OCI-LY7 (cell line): ENCODE results near the gene MYT1. TPM values are rescaled to one million over a fixed set of nuclear protein-coding genes. Genes with fewer than 3 reads are reported as not detected.

ENCODE experiments used
- BruUV-seq: library from RNA; stranded (reverse); fragments of 400-500 nt; replicated peaks from 2 replicates; lab custom pipeline; 2021; lab: Mats Ljungman, UMichigan
- CTCF ChIA-PET: fragments of 300-600 bp; sonication (Branson Sonifier 250); formaldehyde crosslinking; loops from one replicate; lab custom pipeline; 2022; ENCODE audit warnings: antibody characterized with exemption; ENCODE audit not compliant: unreplicated experiment; lab: Charles Lee
- POLR2A ChIA-PET: fragments of 300-600 bp; sonication (Branson Sonifier 250); formaldehyde crosslinking; loops from one replicate; lab custom pipeline; 2022; ENCODE audit warnings: antibody characterized with exemption; lab: Charles Lee
- DNase-seq: peaks from one replicate; pipeline ENCODE4 v3.0.0-alpha.2; 2015; ENCODE audit warnings: low spot score
- H2AFZ ChIP-seq: fragments of 200-600 bp; sonication (generic), shearing (Covaris generic); 2 replicates; pipeline ENCODE4 v1.6.1; 2014; ENCODE audit warnings: mild to moderate bottlenecking, antibody characterized with exemption, low read length, moderate library complexity
- H3K27ac ChIP-seq: fragments of 200-600 bp; sonication (generic); 2 replicates; pipeline ENCODE4 v1.5.1; 2014; ENCODE audit warnings: mixed run types, low read depth, mild to moderate bottlenecking, moderate library complexity, low read length, inconsistent platforms; ENCODE audit not compliant: poor library complexity, severe bottlenecking
- H3K36me3 ChIP-seq: fragments of 200-600 bp; sonication (generic); 2 replicates; pipeline ENCODE4 v1.6.1; 2014; ENCODE audit warnings: mild to moderate bottlenecking, antibody characterized with exemption, low read length, moderate library complexity, mixed read lengths; ENCODE audit not compliant: insufficient read depth
- H3K4me1 ChIP-seq: fragments of 200-600 bp; sonication (generic); 2 replicates; pipeline ENCODE4 v1.5.1; 2014; ENCODE audit warnings: mild to moderate bottlenecking, low read length; ENCODE audit not compliant: insufficient read depth, poor library complexity, severe bottlenecking
- H3K4me2 ChIP-seq: fragments of 200-600 bp; sonication (generic); 2 replicates; pipeline ENCODE4 v1.6.1; 2014; ENCODE audit warnings: mild to moderate bottlenecking, low read length
- H3K4me3 ChIP-seq: fragments of 200-600 bp; sonication (generic); 2 replicates; pipeline ENCODE4 v1.5.1; 2014; ENCODE audit warnings: mild to moderate bottlenecking, low read depth, low read length; ENCODE audit not compliant: poor library complexity, severe bottlenecking
- H3K79me2 ChIP-seq: fragments of 200-600 bp; sonication (generic); 2 replicates; pipeline ENCODE4 v1.6.1; 2016; ENCODE audit warnings: low read depth, mild to moderate bottlenecking, low read length, moderate library complexity, mixed read lengths; ENCODE audit not compliant: insufficient read depth
- H3K9me2 ChIP-seq: fragments of 200-600 bp; sonication (generic); 2 replicates; pipeline ENCODE4 v1.6.1; 2016; ENCODE audit warnings: mild to moderate bottlenecking, low read length, mixed read lengths; ENCODE audit not compliant: insufficient read depth
- H3K9me3 ChIP-seq: fragments of 200-600 bp; sonication (generic); 2 replicates; pipeline ENCODE4 v1.6.1; 2014; ENCODE audit warnings: mild to moderate bottlenecking, mixed run types, low read length, mixed read lengths
- H4K20me1 ChIP-seq: fragments of 200-600 bp; sonication (generic); 2 replicates; pipeline ENCODE4 v1.6.1; 2014; ENCODE audit warnings: mild to moderate bottlenecking, antibody characterized with exemption, low read length, moderate library complexity, mixed read lengths; ENCODE audit not compliant: insufficient read depth
- CTCF ChIP-seq: fragments of 200-600 bp; sonication (generic); conservative IDR thresholded peaks from 2 replicates; pipeline ENCODE4 v1.5.1; 2014; ENCODE audit warnings: mild to moderate bottlenecking, antibody characterized with exemption, low read length, moderate library complexity, mixed read lengths
- EZH2phosphoT487 ChIP-seq: fragments of 200-600 bp; sonication (generic); IDR thresholded peaks from 2 replicates; pipeline ENCODE4 v1.6.1; 2018; ENCODE audit warnings: low read depth, borderline replicate concordance, mild to moderate bottlenecking, mixed run types, antibody characterized with exemption, low read length, moderate library complexity, mixed read lengths
- intact Hi-C: fragments of 100-400 bp; cut with micrococcal nuclease; formaldehyde crosslinking; loops from one replicate; pipeline ENCODE4 v1.10.0; 2022; ENCODE audit not compliant: unreplicated experiment
- total RNA-seq, 2 experiments: library from RNA; depleted of rRNA in 1 of 2; stranded (reverse); fragments of >200 nt in 1 of 2; shearing (Covaris generic) in 1 of 2; gene quantifications; 2 replicates each; pipeline ENCODE4 v1.2.3, GENCODE V29; 2014 to 2022

Gene MYT1
- total RNA-seq, 2 experiments from 2014 or later: 0.32 to 0.95 TPM

GRCh38 chr20:64260239-64260638, 96.0 kb downstream of the MYT1 start:
- H3K9me3 ChIP-seq: no peaks in the 10 kb centered on the region
- H3K4me2 ChIP-seq: no peak overlapping the region
- H3K4me3 ChIP-seq: no peak overlapping the region
- peaks cover 15% of the 10 kb centered on the region; the same call in 1 of the 2 replicates for H3K79me2 ChIP-seq
- H3K9me2 ChIP-seq: no peaks in the 10 kb centered on the region
- peaks cover 12% of the 10 kb centered on the region for H3K4me1 ChIP-seq
- no peak for DNase-seq
- POLR2A ChIA-PET: no interaction called here
- H2AFZ ChIP-seq: no peak overlapping the region
- no peak for TF ChIP-seq CTCF
- no peak for TF ChIP-seq EZH2phosphoT487
- H4K20me1 ChIP-seq: no peaks in the 10 kb centered on the region
- intact Hi-C loops: no loop called here
- no TSS peak for BruUV-seq
- H3K36me3 ChIP-seq: peaks cover 25% of the 10 kb centered on the region; the same call in 1 of the 2 replicates
- CTCF ChIA-PET: no interaction called here
- no peak overlapping the region for H3K27ac ChIP-seq

DNA sequence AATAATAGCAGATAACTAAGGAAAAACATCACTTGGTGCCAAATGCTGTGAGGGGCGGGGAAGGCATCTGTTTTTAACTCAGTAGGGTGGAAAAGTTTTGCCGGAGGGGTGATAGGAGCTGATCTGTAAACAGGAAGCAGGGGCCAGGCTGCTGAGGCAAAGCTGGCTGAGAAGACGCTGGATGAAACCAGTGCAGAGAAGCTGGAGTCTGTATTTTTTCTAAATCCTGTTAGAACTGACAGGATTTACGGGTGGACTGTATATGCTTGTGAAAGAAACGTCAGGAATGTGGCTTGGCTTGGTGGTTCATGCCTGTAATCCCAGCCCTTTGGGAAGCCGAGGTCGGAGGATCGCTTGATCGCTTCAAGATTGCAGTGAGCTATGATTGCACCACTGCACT, 96.9 kb downstream of the MYT1 start:
- POLR2A ChIA-PET: interaction anchor here (0.8 kb wide), 1 partner anchor 114 kb away, joined by 3 read pairs; no protein-coding TSS in a partner anchor

More for the DNA sequence above, 96.9 kb downstream of the MYT1 start:
- CTCF ChIA-PET: no interaction called here
- BruUV-seq: no TSS peak
- DNase-seq: no peak
- Histone ChIP-seq H4K20me1 (no peaks in the 10 kb centered on the region), H3K9me2 (no peaks in the 10 kb centered on the region), H3K36me3 (peaks cover 33% of the 10 kb centered on the region), H2AFZ (no peak overlapping the region), H3K4me1 (peaks cover 11% of the 10 kb centered on the region), H3K79me2 (peaks cover 12% of the 10 kb centered on the region; the same call in 1 of the 2 replicates), H3K9me3 (no peaks in the 10 kb centered on the region), H3K27ac (no peak overlapping the region), H3K4me2 (no peak overlapping the region), H3K4me3 (no peak overlapping the region)
- TF ChIP-seq CTCF: no peak
- TF ChIP-seq EZH2phosphoT487: no peak
- intact Hi-C loops: no loop called here
